ENCODE measurements around the gene DAD1.
"Not testable (repeated sequence)": the region's sequence is repeated elsewhere in the genome, so short reads cannot be mapped to it uniquely, and the experiment has no call there.

DAD1 gene

DNA sequence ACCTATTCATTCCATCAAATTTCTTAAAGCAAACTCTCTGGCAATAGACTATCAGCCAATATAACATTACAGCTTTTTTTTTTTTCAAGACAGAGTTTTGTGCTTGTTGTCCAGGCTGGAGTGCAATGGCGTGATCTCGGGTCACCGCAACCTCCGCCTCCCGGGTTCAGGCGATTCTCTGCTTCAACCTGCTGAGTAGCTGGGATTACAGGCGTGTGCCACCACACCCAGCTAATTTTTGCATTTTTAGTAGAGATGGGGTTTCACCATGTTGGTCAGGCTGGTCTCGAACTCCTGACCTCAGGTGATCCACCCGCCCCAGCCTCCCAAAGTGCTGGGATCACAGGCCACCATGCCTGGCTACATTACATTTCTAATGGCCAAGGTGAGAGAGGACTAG, 22.8 kb downstream of the DAD1 start:
- DNase-seq, result not testable (repeated sequence)

DNA sequence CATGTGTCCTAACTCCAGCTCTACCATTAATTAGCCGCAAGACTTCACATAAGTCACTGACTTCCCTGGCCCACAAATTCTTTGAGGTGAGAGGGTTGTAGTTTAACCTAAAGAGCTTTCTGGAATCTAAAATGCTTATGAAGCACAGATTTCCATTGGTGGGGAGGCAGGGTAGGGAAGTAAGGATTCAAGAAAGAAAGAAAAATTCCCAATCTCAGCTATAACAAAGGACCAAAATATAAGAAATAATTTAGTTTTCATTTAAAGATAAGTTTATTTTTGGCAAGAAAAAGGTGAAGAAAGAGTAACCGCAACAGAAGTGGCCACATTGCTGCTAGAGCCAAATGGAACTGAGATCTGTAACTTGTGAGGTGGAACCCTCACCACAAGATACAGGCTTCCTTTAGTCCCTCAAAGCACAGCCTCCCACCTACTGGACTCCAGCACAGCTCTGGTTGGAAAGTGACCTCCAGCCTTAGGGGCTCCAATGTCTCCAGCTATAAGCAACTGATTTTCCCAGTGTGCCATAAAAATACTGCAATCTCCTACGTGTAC, 23.6 kb downstream of the DAD1 start:
- DNase-seq, result no peak

DNA sequence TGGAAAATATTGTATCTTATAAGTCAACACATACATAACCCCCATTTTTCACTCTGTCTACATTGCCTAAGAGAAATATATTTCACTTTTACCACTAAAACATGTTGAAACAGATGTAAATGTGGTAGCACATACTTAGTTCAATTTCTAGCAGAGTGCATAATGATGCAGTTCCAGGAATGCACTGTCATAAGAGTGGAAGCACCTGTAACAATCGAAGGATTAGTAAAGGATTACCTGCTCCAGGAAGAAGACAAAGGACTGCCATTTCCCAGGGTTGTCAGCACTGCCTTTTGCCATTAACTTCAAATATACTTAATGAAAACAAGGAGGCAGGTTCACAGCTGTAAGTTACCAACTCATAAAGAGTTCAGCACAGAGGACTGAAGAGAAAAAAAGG, 24.6 kb downstream of the DAD1 start:
- no peak for DNase-seq

DNA sequence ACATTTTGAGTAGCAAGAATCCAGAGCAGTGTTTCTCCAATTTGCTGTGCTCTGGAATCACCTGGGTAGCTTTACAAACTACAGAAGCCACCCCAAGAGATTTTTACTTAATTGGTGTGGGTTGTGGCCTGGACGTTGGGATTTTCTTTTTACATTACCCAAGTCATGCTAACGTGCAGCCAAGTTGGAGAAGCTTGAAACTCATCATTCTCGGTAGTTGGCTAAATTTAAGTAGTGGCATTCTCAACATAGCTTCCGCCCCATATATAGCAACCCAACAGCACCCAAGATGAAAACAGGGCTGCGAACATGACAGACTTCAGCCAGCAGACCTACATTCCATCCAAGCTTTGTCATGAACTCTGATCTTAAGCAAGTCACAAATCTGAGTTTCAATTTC, 25.0 kb downstream of the DAD1 start:
- no peak for DNase-seq

DNA sequence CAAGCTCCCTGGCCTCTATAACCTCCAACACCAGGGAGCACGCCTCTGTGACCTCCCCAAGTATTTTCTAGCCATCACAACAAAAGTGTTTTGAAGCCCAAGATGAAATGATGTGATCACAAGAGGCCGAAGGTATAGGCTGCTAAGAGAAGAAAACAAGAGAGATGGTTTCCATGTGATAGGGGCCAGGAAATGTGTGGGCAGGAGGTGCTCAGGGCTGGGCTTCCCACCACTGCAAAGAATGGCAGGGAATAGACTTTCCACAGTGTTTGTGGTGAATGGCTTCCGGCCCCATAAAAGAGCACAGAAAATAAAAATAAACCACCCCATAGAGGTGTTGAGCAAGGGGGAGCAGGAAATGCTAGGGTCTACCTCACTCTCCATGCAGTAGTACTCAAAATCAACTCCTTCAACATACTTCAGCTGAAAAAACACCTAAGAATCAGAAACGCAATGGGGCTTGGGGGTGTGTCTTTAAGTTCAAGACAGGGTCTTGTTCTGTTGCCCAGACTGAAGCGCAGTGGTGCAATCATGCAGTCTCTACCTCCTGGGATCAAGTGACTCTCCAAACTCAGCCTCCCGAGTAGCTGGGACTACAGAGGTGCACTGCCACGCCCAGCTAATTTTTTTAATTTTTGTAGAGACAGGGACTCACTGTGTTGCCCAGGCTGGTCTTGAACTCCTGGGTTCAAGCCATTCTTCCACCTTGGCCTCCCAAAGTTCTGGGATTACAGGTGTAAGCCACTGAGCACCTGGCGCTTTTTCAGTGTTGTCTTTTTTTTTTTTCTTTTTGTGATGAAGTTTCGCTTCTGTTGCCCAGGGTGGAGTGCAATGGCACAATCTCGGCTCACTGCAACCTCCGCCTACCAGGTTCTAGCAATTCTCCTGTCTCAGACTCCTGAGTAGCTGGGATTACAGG, 27.1 kb downstream of the DAD1 start:
- DNase-seq, result peak; percentile 96

DNA sequence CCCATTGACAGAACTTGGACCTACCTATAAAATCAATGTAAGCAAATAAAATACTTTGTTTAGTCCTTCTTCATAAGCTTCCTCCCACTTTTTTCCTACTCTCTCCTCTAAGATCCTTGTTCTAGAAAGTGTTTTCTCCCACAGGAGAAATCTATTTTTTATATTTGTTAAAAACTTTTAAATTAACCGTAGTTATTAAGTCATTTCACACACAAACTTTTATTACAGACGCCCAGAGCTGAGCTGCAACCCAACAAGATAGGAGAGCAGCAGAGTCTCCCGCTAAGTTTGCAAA, 27.7 kb downstream of the DAD1 start:
- DNase-seq, result no peak

DNA sequence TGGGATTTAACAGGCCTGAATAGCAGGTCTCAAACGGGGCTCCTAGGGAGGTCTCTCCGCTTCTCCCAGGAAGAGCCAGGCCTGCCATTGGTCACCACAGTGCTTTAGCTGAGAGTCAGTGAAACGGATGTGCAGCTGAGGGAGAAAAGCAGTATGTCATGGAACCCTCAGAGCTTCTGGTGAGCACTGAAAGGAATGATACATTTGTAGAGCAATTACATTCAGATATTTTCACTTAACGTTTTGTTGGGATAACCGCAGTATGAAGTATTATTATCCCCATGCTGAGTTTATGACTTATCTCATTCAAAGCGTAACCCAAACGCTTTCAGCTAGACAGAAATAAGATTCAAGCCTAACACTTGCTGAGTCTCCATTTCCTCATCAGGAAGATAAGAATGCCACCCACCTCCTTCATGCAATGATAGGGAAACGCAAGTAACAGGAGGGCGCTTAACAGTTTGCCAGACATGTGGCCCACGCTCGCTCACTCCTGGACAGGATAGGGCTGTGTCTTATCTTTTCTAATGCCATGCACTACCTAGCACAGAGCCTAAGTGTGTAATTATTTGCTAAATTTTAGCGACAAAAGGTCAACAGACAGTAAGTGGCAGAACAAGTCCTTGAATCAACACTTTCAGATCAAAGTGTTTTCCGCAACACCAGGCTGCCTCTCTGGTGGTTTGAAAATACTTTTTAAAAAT, 28.2 kb downstream of the DAD1 start:
- peak; percentile 74 for DNase-seq

DNA sequence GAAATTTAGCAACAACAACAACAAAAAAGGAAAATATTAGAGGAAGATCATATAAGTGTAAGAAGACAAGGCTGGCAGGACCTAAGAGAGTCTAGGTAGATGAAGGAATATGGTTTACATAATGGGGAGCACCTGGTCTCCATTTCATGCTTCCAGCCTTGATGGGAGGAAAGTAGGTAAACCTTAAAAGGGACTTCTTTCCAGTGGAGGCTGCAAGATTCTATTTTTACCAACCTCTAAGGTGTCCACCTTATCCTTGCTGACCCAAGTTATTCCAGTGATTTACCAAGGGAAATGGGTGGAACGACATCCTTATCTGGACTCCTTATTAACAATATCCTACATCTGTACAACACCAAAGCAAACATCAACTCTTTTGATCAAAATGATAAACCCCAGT, 30.0 kb downstream of the DAD1 start:
- no peak for DNase-seq

DNA sequence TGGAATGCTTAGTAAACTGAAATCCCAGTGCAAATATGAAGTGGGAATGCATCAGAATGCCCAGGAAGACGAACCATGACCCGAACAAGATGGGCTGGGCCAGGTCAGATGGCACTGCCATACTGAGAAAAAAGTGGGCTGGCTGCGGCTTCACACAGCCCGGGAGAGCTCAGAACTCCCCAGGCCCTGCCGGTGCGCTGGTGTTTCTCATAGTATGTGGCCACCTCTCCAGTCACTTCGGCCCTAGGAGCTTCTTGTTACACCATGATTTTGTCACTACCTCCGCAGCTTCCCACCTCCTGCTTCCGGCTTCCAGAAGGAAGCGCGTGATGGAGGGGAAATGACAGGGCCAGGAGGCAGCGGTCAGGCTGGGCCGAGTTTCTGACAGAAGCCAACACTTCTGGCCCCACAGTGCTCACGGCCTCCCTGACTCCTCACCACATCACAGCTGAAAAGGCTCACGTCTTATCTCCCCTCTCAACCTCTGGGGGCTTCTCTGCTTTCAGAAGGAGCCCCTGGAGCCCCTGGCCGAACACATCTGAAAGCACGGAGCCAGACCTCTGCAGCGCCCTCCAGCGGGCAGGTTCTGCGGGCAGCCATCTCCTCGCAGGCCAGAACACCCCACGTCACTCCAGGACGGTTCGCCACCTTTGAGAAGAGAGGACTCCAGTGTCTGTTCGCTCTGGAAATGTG, 30.7 kb downstream of the DAD1 start:
- DNase-seq, result no peak

DNA sequence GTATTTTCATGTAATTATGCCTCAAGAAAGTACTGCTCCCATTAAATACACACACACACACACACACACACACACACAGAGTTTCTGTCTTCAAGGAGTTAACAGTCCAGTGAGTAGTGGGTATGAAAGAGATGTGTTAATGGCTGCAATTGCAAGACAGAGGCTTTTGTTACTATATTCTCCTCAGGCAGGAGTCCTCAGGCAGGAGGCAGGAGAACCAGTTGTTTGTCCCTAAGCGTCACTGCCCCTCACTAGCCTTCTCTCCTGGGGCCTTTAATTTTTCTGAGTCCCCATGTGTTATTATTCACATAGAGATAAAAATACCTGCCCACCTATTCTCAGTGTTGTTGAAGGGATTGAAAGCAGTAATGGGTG, 31.2 kb downstream of the DAD1 start:
- no peak for DNase-seq

DNA sequence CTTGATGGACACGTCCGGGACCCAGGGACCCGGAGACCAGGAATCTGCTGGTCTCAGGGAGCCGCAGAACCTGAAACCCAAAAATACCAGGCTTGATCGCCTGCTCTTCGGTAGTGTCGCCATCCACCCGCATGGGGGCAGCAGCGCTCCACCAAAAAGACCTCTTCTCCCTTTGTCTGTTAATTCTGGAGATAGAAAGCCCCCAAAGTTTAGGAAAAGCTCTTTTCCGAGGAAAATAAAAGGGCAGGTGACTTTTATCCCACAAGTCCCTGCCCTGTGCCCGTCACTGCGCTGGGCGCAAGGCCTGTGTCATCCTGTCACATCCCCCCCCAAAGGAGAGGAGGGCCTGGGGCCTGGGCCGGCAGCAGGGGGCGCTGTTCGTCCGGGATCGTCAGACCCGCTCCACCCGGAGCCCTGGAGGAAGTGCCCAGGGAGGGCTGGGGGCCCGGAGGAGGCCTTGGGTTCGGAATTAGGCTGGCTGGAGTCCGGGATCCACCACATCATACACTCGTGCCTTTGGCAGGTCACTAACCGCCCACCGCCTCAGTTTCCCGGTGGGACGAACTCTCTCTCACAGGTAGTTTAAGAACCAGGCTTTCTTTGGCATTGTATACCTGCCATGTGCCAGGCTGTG, 31.9 kb downstream of the DAD1 start:
- DNase-seq, result peak; percentile 58

DNA sequence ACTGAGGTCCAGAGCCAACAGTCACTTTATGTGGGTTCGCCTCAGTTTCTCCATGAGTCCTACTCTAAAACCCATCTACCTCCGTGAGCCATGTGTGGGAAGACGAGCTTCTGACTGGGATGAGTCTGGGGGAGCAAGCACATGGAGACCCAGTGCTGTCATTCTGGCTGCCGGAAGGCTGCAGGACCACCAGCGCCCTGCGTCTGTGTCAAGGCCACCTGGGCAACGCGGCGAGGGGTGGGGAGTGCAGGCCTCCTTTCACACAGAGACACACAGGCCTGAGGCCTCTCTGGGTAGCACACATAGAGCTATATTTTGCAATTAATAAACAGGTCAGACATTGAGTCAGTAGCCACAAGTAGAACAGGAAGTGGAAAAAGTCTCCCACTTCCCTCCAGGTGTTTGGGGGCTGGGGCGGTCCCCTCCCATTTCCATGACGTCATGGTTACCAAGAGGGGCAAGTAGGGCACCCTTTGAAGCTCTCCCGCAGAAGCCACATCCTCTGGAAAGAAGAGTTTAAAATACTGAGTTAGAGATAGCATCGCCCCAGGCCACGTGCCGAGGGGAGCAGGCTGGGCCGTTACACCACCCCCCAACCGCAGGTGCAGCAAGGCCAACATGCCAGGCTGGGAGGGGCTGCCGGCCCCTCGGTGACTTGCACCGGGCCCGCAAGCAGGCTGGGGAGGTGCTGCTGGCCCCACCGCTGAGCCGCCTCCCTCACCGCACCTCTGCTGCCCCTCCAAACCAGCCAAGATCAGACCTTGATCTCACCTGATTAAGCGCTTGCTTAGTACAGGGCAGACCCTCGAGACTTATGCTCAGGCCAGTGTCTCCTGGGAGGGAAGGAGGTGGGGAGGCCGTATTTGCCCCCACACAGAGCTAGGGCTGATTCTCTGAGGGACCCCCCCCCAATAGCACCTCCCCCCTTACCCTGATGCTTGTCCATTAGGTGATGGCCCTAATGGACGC, 32.7 kb downstream of the DAD1 start:
- peak; percentile 99 for DNase-seq

DNA sequence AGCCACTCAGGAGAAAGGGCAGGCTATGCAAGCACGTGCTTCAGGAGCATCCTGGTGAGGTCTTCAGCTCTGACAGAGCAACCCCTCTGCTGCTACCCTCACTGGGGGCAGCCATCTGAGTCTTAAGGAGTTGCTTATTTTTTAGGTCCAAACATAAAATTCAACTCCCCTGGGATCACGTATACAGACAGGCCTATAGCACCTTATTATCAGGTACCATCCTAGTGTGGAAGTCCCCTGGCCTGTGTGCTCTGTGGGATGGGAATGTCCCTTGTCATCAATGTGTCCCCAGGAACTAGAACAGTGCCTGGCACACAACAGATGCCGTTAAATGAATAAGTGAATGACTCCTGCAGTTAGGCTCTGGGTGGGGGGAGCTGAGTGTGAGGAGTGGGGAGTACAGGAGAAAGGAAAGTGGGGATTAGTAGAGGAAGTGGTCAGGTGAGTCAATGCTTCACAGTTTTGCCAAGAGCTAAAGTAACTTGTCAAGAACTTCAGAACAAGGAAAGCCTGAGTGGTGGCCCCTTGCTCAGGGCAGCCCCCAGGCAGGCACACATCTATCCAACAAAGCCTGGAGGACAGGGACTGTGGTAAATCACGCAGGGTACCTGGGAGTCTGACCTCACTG, 33.5 kb downstream of the DAD1 start:
- no peak for DNase-seq

DNA sequence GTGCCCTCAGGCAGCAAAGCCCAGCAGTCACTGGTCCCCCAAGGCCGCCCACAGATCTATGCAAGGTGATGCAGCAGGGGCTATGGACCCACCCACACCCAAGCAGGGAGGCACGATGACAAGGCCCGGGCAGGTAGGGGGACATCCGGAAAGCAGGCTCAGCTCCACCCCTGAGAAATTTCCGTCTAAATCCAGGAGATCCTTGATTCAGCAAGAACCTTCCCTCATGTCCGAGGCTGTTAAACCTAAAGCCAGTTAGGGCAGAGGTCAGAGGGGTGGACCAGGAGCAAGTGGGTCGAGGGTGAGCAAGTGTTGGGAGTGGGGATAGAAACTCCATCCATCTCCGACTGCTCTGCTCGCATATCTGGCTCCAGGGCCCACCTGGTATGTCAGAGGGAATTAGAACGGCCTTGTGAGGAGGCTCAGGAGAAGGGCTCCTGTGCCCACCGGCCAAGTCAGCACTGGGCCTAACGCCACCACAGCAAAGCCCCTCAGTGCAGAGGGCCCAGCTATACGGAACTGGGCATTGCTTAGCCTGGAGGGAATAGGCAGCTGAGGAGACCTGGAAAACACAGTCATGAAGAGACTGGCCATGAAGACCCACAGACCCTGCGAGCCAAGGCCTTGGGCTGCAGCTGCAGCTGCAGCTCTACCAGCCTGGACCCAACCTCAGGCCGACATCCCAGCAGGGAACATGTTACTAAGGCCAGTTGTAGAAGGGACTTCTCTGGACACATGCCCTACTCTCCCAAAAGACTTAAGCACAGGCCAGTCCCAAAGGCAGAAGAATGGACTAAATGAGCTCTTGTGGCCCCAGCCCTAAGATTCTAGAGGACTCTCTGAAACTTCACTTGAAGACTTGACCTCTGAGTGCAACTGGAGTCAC, 34.3 kb downstream of the DAD1 start:
- DNase-seq, result no peak

DNA sequence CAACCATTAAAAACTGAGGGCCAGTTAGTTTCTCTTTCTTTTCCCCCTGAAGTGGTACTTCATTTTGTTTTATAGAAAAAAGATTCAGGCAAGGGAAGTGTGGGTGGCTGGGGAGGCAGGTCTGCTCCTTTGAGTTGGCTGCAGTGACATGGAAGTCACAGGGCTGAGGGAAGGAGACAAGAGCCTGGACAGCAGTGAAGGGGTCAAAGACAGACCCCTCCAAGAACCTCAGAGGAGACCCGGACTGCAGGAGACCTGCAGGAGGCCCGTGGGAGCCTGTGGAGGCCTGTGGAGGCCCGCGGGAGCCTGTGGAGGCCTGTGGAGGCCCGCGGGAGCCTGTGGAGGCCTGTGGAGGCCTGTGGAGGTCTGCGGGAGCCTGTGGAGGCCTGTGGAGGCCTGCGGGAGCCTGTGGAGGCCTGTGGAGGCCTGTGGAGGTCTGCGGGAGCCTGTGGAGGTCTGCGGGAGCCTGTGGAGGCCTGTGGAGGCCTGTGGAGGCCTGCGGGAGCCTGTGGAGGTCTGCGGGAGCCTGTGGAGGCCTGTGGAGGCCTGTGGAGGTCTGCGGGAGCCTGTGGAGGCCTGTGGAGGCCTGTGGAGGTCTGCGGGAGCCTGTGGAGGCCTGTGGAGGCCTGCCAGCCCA, 35.0 kb downstream of the DAD1 start:
- DNase-seq, result not testable (repeated sequence)

DNA sequence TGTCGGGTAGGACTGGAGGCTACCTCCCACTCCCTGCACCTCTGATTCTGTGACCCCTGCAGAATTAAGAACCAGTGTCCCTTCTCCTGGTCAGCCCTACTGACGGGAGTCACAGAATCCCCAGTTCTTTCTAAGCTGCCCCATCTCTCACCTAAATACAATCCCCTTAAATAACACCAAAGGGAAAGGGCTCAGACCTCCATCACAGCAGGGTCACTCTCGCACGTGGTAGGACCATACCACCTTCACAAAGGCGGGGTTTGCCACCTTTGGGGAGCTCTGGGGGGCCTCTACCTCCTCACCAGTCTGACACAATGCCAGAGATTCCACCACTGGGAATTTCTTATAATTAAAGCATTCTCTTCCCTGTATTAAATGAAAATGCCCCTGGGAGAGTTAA, 35.6 kb downstream of the DAD1 start:
- no peak for DNase-seq

DNA sequence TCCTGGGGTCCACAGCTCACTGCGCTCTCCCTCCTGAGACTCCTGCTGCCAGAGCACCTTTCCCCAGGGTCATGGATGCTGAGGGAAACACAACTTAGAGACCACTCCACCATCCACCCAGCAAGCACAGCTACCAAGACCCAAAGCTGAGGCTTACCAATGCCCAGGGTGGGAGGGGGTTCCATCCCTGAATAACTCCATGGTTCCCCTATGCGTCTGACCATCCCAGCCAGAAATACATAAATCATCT, 36.3 kb downstream of the DAD1 start:
- DNase-seq, result no peak

DNA sequence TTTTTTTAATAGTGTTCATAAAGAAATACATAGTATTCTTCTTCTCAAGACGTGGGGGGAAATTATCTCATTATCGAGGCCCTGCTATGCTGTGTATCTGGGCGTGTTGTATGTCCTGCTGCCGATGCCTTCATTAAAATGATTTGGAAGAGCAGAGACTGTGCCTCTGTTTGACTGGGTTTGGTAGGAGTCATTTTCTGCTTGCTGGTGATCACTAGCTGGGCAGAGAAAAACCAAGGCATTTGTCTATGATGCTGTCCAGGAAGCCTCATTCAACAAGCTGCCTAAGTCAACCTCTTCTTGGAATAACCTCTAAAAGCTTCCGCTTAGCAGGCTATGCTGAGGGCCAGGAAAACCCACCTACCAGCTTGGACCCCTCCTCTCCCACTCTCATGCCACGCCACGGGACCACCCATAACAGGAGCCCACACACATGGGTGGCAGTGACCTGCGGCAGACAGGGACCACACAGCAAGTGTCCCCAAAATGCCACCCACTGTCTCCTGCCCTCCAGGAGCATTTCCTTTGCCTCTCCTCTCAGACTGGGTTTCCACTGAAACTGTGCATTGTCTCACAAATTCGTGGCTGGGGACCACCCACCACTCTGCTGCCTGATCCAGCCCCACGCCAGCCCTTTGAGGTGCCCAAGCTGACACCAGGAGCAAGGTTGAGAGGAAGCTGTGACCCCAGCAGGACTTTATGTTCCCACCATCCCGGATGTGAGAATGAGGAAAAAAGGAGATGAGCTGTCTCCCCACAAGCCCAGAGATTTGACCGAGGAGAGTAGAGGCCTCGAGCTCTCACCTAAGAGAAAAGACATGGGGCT, 36.8 kb downstream of the DAD1 start:
- DNase-seq, result no peak

DNA sequence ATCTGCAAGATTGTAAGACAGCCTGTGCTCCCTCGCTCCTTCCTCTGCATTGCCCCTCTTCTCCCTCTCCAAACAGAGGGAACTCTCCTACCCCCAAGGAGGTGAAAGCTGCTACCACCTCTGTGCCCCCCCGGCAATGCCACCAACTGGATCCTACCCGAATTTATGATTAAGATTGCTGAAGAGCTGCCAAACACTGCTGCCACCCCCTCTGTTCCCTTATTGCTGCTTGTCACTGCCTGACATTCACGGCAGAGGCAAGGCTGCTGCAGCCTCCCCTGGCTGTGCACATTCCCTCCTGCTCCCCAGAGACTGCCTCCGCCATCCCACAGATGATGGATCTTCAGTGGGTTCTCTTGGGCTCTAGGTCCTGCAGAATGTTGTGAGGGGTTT, 37.4 kb downstream of the DAD1 start:
- DNase-seq, result no peak
